SK-N-SH (cell line): Measurements from ENCODE around the gene GANAB. TPM values are rescaled to one million over a fixed set of nuclear protein-coding genes. Genes with fewer than 3 reads are reported as not detected.

ENCODE experiments used
- CTCF ChIA-PET: fragments of 300-600, 350-600 bp; formaldehyde crosslinking; extraction: SDS; loops from one replicate; lab custom pipeline; 2021; lab: Yijun Ruan, JAX
- POLR2A ChIA-PET: fragments of 350-600 bp; sonication (Branson Sonifier 250); formaldehyde crosslinking; extraction: SDS; loops from one replicate; lab custom pipeline; 2020; ENCODE audit warnings: antibody characterized with exemption, inconsistent platforms; lab: Yijun Ruan, JAX
- DNase-seq: peaks from one replicate; pipeline ENCODE4 v3.0.0; 2012
- H2AFZ ChIP-seq: fragments of 200-600 bp; sonication (generic); 2 replicates; pipeline ENCODE4 v1.8.1; 2016; ENCODE audit warnings: antibody characterized with exemption, mild to moderate bottlenecking, low read depth
- H3F3A ChIP-seq: fragments of 200-600 bp; sonication (generic); replicated peaks from 2 replicates; pipeline ENCODE3; 2016; ENCODE audit warnings: antibody characterized with exemption, mild to moderate bottlenecking; ENCODE audit not compliant: insufficient read depth
- H3K27ac ChIP-seq, 2 experiments: fragments of 200-500 bp in 1 of 2; fragments of 200-600 bp in 1 of 2; sonication (Bioruptor generic) in 1 of 2; sonication (generic), shearing (Covaris generic) in 1 of 2; 2 replicates each; pipeline versions ENCODE4 v1.5.1 to v1.6.1; 2014 to 2016; ENCODE audit warnings: low read depth in 2 of 2, inconsistent platforms in 1 of 2, low read length in 1 of 2, mild to moderate bottlenecking in 1 of 2, mixed read lengths in 1 of 2
- H3K27me3 ChIP-seq: fragments of 200-600 bp; sonication (generic), shearing (Covaris generic); 2 replicates; pipeline ENCODE4 v1.6.1; 2016; ENCODE audit warnings: mixed run types; ENCODE audit not compliant: insufficient read depth
- H3K36me3 ChIP-seq, 2 experiments: fragments of 200-500 bp in 1 of 2; fragments of 200-600 bp in 1 of 2; sonication (Bioruptor generic) in 1 of 2; sonication (generic) in 1 of 2; replicated peaks in 1 of 2; 2 replicates each; pipeline versions ENCODE3 to v1.5.1; 2014 to 2016; ENCODE audit warnings: low read length in 1 of 2, mild to moderate bottlenecking in 1 of 2; ENCODE audit not compliant: insufficient read depth in 2 of 2, control insufficient read depth in 1 of 2
- H3K4me1 ChIP-seq, 2 experiments: fragments of 200-500 bp in 1 of 2; fragments of 200-600 bp in 1 of 2; sonication (Bioruptor generic) in 1 of 2; sonication (generic), shearing (Covaris generic) in 1 of 2; 2 replicates each; pipeline versions ENCODE4 v1.5.1 to v1.6.1; 2014 to 2016; ENCODE audit warnings: low read depth in 1 of 2, low read length in 1 of 2, mixed run types in 1 of 2; ENCODE audit not compliant: insufficient read depth in 2 of 2, control insufficient read depth in 1 of 2
- H3K4me2 ChIP-seq: fragments of 200-600 bp; sonication (generic), shearing (Covaris generic); 2 replicates; pipeline ENCODE4 v1.6.1; 2017; ENCODE audit warnings: mixed run types
- H3K4me3 ChIP-seq, 2 experiments: fragments of 200-500 bp in 1 of 2; fragments of 200-600 bp in 1 of 2; sonication (Bioruptor generic) in 1 of 2; sonication (generic), shearing (Covaris generic) in 1 of 2; 2 replicates each; pipeline versions ENCODE4 v1.5.1 to v1.8.1; 2014 to 2016; ENCODE audit warnings: low read depth in 2 of 2, inconsistent platforms in 1 of 2, low read length in 1 of 2, mild to moderate bottlenecking in 1 of 2, mixed read lengths in 1 of 2, moderate library complexity in 1 of 2
- H3K79me2 ChIP-seq: fragments of 200-600 bp; sonication (generic); 2 replicates; pipeline ENCODE4 v1.8.1; 2017; ENCODE audit warnings: mild to moderate bottlenecking; ENCODE audit not compliant: insufficient read depth
- H3K9ac ChIP-seq: fragments of 200-600 bp; sonication (generic); 2 replicates; pipeline ENCODE4 v1.6.1; 2017; ENCODE audit warnings: mixed run types
- H3K9me2 ChIP-seq: fragments of 200-600 bp; sonication (generic); 2 replicates; pipeline ENCODE4 v1.6.1; 2017; ENCODE audit warnings: mixed run types
- H3K9me3 ChIP-seq: fragments of 200-600 bp; sonication (generic); 2 replicates; pipeline ENCODE4 v1.6.1; 2017; ENCODE audit warnings: mixed run types, mild to moderate bottlenecking, moderate library complexity
- H4K20me1 ChIP-seq: fragments of 200-600 bp; sonication (generic); 2 replicates; pipeline ENCODE4 v1.6.1; 2017; ENCODE audit warnings: mild to moderate bottlenecking, mixed run types; ENCODE audit not compliant: insufficient read depth
- ELF1 ChIP-seq: IDR thresholded peaks from 2 replicates; pipeline ENCODE4 v1.4.0; 2012
- FOXJ3 ChIP-seq: sonication (generic); formaldehyde crosslinking; IDR thresholded peaks from 2 replicates; pipeline ENCODE4 v1.5.1; 2020; ENCODE audit warnings: mild to moderate bottlenecking, missing genetic modification reagents
- FOXM1 ChIP-seq: IDR thresholded peaks from 2 replicates; pipeline ENCODE4 v1.4.0; 2012; ENCODE audit warnings: low read depth, mild to moderate bottlenecking
- GABPA ChIP-seq: IDR thresholded peaks from 2 replicates; pipeline ENCODE4 v1.4.0; 2012; ENCODE audit warnings: low read depth, mild to moderate bottlenecking
- GATA2 ChIP-seq: sonication (generic); formaldehyde crosslinking; IDR thresholded peaks from 2 replicates; pipeline ENCODE4 v1.5.0; 2020; ENCODE audit warnings: mild to moderate bottlenecking, missing genetic modification reagents
- JUND ChIP-seq: IDR thresholded peaks from 2 replicates; pipeline ENCODE4 v1.4.0; 2012
- MXI1 ChIP-seq: IDR thresholded peaks from 2 replicates; pipeline ENCODE4 v1.6.1; 2012; ENCODE audit warnings: mild to moderate bottlenecking, low read depth, low read length, improper control_type of control experiment
- NRF1 ChIP-seq: IDR thresholded peaks from 2 replicates; pipeline ENCODE4 v1.6.1; 2012; ENCODE audit warnings: low read depth, mild to moderate bottlenecking, low read length
- RAD21 ChIP-seq: IDR thresholded peaks from 2 replicates; pipeline ENCODE4 v1.6.1; 2012; ENCODE audit warnings: mild to moderate bottlenecking, low read length
- REST ChIP-seq: IDR thresholded peaks from 2 replicates; pipeline ENCODE4 v1.6.1; 2012; ENCODE audit warnings: mild to moderate bottlenecking, low read depth, low read length, moderate library complexity
- RFX5 ChIP-seq: IDR thresholded peaks from 2 replicates; pipeline ENCODE4 v1.6.1; 2012; ENCODE audit warnings: mild to moderate bottlenecking, improper control_type of control experiment, low read length
- SIN3A ChIP-seq: IDR thresholded peaks from 2 replicates; pipeline ENCODE4 v1.6.1; 2012; ENCODE audit warnings: low read depth, mild to moderate bottlenecking, low read length, moderate library complexity, borderline replicate concordance
- SMC3 ChIP-seq: IDR thresholded peaks from 2 replicates; pipeline ENCODE4 v1.6.1; 2012; ENCODE audit warnings: low read depth, low read length, improper control_type of control experiment
- USF1 ChIP-seq: IDR thresholded peaks from 2 replicates; pipeline ENCODE4 v1.4.0; 2012; ENCODE audit warnings: low read depth, borderline replicate concordance
- USF2 ChIP-seq: fragments of 150-350 bp; IDR thresholded peaks from 2 replicates; pipeline ENCODE4 v1.6.1; 2017; ENCODE audit warnings: antibody characterized with exemption, low read length, low read depth, borderline replicate concordance
- WGBS: methylation state at CpG from one replicate; pipeline ENCODE4 v1.1.6; 2017; ENCODE audit warnings: low lambda C conversion rate; 5-methylcytosine and 5-hydroxymethylcytosine counted together
- polyA plus RNA-seq, 3 experiments: library from polyadenylated mRNA; depleted of rRNA; stranded (reverse); fragments of >200 nt; gene quantifications; 2 replicates each; pipeline ENCODE4 v1.2.3, GENCODE V29; 2012
- TF ChIP-seq, protein P1 (sequence below): IDR thresholded peaks from 2 replicates; pipeline ENCODE4 v1.4.0; 2012; ENCODE audit warnings: low read depth, borderline replicate concordance
- TF ChIP-seq, protein P2 (sequence below): IDR thresholded peaks from 2 replicates; pipeline ENCODE4; 2012

Gene GANAB
- polyA plus RNA-seq, 1 of the 3 experiments (the other 2 are of a cell fraction): 275 TPM

- TF ChIP-seq, protein P1, sequence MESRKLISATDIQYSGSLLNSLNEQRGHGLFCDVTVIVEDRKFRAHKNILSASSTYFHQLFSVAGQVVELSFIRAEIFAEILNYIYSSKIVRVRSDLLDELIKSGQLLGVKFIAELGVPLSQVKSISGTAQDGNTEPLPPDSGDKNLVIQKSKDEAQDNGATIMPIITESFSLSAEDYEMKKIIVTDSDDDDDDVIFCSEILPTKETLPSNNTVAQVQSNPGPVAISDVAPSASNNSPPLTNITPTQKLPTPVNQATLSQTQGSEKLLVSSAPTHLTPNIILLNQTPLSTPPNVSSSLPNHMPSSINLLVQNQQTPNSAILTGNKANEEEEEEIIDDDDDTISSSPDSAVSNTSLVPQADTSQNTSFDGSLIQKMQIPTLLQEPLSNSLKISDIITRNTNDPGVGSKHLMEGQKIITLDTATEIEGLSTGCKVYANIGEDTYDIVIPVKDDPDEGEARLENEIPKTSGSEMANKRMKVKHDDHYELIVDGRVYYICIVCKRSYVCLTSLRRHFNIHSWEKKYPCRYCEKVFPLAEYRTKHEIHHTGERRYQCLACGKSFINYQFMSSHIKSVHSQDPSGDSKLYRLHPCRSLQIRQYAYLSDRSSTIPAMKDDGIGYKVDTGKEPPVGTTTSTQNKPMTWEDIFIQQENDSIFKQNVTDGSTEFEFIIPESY: peak; percentile 89
- TF ChIP-seq GATA2 (CRISPR knock-in tag) (no peak), SMC3 (no peak), REST (no peak), USF2 (no peak), JUND (peak; percentile 46; the same call in 1 of the 2 replicates), FOXJ3 (CRISPR knock-in tag) (no peak), RAD21 (no peak)
Measured at GRCh38 chr11:62645946-62646824, at the start of gene GANAB (continued).

DNA sequence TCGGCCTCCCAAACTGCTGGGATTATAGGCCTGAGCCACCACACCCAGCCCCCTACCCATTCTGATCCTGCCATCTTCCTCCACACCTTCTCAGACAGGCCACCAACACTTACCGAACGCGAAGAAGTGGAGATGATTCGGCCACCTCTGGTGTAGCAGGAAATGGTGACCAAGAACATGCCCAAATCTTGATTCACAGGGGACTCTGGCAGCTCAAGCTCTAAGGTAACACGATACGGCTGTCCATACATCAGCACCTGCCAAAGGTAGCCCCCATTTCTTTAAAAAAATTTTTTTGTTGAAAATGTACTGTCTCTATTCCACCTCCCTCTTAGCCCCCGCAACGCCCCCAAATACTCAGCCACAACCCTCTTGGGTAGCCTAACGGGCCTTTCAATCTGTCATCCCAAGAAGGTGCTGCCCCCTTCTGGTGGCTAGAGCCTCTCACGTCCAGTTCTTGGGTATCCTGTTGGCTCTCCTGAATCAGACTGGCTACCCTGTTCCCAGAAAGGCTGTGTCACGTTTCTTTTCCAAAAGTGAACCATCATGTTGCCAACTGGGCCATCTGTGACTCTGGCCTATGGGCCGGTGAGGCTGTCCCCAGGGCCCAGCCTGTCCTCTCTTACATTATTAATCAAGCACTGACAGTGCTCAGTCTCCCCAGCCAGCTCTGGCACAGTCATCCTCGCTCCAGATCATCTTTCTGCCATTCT is 48.2 kb upstream of the GANAB start:
- H3K27ac ChIP-seq: peak overlapping the region; percentile 23 to 27; a peak in 2 of 4 replicates
- peaks cover 19 to 30% of the 10 kb centered on the region in 2 experiments for H3K36me3 ChIP-seq
- no peak overlapping the region for H3K9ac ChIP-seq
- POLR2A ChIA-PET: interaction anchor here (1.0 to 1.2 kb wide), 5 partner anchors 10 to 30 kb away, joined by 3 to 4 read pairs (median 3); partner anchors contain the start of genes C11orf98, CSKMT, LBHD1 and UQCC3
- no peaks in the 10 kb centered on the region for H3K9me2 ChIP-seq
- H4K20me1 ChIP-seq: no peaks in the 10 kb centered on the region
- CTCF ChIA-PET: interaction anchor here (0.6 to 4.6 kb wide), 27 partner anchors 10 to 299 kb away, joined by 3 to 48 read pairs (median 4); partner anchors contain the start of genes B3GAT3, BSCL2, GNG3 and HNRNPUL2
- H3K9me3 ChIP-seq: no peaks in the 10 kb centered on the region
- H2AFZ ChIP-seq: no peak overlapping the region
- WGBS: 62% methylated on average over 14 of the region's 14 CpGs
- no peaks in the 10 kb centered on the region for H3K79me2 ChIP-seq
- DNase-seq: peak; percentile 81
- peak overlapping the region in 1 of 2 experiments; percentile 31; a peak in 1 of 4 replicates for H3K4me3 ChIP-seq
- no peak overlapping the region for H3K4me2 ChIP-seq
- no peaks in the 10 kb centered on the region for H3K27me3 ChIP-seq
- H3K4me1 ChIP-seq: peaks cover 3 to 4% of the 10 kb centered on the region in 2 experiments; a peak in 3 of 4 replicates
- peaks cover 11% of the 10 kb centered on the region for H3F3A ChIP-seq
- TF ChIP-seq NRF1 (no peak), RFX5 (no peak), USF1 (no peak), FOXM1 (no peak), MXI1 (0 out of 2 replicates have a peak, but pooled peaks have one; percentile 35), ELF1 (no peak), GABPA (no peak), SIN3A (0 out of 2 replicates have a peak, but pooled peaks have one; percentile 36)
- TF ChIP-seq, protein P1: no peak
- TF ChIP-seq, protein P2, sequence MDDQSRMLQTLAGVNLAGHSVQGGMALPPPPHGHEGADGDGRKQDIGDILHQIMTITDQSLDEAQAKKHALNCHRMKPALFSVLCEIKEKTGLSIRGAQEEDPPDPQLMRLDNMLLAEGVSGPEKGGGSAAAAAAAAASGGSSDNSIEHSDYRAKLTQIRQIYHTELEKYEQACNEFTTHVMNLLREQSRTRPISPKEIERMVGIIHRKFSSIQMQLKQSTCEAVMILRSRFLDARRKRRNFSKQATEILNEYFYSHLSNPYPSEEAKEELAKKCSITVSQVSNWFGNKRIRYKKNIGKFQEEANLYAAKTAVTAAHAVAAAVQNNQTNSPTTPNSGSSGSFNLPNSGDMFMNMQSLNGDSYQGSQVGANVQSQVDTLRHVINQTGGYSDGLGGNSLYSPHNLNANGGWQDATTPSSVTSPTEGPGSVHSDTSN: no peak
